Coronary artery (tissue), 2 donors: ENCODE results near the gene GADL1.

ENCODE experiments used
- DNase-seq: peaks from one replicate; pipeline ENCODE4 v3.0.0-alpha.2; 2017; ENCODE audit warnings: low spot score
- H3K27ac ChIP-seq, 2 donors: fragments of 200-600 bp; sonication (generic); one replicate each; pipeline ENCODE4 v1.5.1; 2016 to 2019
- H3K4me3 ChIP-seq: fragments of 200-600 bp; sonication (generic); 2 replicates; pipeline ENCODE4 v1.5.1; 2016; ENCODE audit warnings: mild to moderate bottlenecking, moderate library complexity
- TF ChIP-seq, protein P1 (sequence below): fragments of 200-600 bp; sonication (generic); IDR thresholded peaks from one replicate; pipeline ENCODE4 v1.5.1; 2019; ENCODE audit warnings: antibody characterized with exemption

GADL1 gene

DNA sequence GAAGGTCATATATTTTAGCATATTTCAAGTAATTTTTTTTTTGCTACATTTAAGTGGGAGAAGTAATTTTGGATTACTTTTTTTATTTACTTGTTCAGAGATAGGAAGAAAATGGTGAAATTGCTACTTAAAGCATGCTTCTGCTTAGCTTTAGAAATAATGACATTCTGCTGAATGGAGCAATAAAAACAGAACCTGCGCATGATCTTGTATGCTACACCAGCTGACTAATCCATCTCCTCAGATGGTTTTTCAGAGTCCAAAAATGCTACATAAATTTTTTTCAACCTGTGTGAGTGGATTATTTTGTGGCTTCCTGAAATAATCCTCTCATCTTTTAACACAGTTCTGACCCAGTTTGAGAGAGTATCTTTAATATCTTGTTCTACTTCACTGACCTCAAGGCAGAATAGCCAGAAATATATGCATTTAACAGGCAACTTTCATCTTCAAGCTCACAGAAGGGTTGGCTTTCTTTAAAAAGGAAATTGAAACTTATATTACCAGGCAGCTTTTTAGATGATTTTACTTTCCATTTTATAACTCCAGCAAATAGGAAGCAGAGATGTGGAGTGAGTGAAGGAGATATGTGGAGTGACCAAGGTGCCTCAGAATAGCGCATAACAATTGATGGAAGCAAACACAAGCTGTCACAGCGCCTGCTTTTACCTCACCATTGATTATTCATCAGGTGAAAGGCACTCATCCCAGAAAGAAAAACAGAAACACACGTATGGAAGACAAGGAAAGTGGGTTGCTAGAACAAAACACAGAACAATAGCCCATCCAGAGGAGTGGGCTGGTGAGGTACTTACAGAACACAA is 151.5 kb downstream of the GADL1 start:
- TF ChIP-seq, protein P1, sequence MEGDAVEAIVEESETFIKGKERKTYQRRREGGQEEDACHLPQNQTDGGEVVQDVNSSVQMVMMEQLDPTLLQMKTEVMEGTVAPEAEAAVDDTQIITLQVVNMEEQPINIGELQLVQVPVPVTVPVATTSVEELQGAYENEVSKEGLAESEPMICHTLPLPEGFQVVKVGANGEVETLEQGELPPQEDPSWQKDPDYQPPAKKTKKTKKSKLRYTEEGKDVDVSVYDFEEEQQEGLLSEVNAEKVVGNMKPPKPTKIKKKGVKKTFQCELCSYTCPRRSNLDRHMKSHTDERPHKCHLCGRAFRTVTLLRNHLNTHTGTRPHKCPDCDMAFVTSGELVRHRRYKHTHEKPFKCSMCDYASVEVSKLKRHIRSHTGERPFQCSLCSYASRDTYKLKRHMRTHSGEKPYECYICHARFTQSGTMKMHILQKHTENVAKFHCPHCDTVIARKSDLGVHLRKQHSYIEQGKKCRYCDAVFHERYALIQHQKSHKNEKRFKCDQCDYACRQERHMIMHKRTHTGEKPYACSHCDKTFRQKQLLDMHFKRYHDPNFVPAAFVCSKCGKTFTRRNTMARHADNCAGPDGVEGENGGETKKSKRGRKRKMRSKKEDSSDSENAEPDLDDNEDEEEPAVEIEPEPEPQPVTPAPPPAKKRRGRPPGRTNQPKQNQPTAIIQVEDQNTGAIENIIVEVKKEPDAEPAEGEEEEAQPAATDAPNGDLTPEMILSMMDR: no peak
- Histone ChIP-seq H3K4me3 (no peak overlapping the region), H3K27ac (no peak overlapping the region)
- no peak for DNase-seq

DNA sequence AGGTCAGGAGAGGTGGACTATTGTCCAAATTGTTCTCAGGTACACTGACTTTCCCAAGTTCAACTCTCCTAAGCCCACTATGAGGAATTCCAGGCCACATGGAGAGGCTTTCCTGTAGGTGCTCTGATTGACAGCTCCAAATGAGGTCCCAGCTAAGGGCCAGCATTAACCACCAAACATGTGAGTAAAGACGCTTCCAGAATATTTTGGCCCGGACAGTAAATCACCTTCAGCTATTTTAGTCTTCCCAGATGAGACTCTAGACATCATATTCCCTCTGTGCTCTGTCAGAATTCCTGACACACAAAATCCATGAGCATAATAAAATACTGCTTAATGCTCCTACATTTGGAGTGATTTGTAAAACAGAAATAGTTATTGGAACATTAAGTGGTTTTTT is 152.6 kb downstream of the GADL1 start:
- TF ChIP-seq, protein P1: no peak
- no peak overlapping the region for H3K27ac ChIP-seq
- no peak overlapping the region for H3K4me3 ChIP-seq
- no peak for DNase-seq

DNA sequence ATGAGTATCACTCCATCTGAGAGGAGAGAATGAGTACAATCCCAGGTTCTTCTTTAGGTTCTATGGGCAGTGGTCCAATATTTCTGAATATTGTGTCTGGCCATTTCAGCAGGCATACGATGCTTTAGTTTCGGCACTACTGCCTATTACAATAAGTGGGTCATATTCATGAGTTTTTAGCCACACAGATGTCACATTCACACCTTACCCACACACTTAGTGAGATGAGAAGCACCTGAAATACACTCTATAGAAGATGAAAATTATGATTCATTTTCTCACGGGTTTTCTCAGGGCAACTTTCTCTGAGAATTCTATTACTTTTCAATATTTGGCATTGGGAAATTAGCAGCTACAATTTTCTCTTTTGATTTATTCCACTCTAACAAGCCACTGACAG is 155.9 kb downstream of the GADL1 start:
- H3K27ac ChIP-seq: no peak overlapping the region
- no peak overlapping the region for H3K4me3 ChIP-seq
- TF ChIP-seq, protein P1: no peak
- DNase-seq: no peak

DNA sequence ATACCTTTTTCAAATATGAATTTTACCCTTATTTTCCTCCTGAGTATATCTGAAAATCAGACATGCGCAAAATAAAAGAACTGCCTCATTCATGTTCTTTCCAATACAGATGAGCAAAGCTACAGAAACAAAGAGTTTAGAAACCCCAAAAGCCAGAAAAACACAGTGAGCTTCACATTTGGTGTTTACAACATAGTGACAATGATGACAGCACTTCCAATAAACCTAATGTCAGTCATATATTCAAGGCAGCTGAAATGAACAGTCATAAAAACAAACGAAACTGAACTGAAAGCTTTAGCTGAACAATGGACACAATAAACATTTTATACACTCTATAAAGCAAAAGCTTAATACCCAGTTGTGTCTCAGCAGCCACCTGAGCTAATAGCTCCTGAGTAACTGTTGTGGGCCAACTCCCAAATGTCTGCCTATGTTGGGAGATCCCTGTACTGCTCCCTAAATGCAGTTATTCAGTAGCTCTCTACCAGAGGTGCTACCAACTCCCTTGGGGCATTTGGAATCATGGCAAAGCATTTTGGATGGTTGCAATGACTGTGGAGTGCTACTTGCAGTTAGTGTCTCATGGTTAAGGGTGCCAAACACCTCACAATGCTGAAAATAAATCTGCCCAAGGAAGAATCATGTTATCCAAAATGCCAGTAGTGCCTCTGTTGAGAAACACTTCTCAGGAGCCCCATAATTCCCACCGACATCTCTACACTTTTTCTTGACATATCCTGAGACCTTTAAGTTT is 156.5 kb downstream of the GADL1 start:
- H3K4me3 ChIP-seq: no peak overlapping the region

DNA sequence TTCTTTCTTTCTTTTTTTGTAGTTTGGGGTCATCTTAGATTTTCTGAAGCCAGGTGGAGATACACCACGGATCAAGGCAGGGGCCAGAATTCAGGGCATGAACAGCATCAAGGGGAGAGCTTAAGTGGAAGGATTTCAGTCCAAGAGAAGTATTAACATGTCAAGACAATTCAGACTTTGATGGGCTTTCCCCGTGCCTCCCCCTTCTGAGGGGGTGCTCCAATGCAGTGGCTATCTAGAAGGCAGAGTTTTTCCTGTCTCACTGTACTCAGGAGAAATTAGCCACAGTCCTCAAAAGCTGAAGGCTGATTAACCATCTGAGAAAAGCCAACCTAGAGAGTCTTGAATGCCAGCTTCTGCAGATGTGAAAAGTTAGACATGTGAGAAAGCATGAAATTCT is 160.8 kb downstream of the GADL1 start:
- TF ChIP-seq, protein P1: no peak
- DNase-seq: no peak
- H3K27ac ChIP-seq: no peak overlapping the region
- H3K4me3 ChIP-seq: no peak overlapping the region

More for the DNA sequence above, 156.5 kb downstream of the GADL1 start:
- no peak for DNase-seq
- H3K27ac ChIP-seq: no peak overlapping the region
- TF ChIP-seq, protein P1: no peak

DNA sequence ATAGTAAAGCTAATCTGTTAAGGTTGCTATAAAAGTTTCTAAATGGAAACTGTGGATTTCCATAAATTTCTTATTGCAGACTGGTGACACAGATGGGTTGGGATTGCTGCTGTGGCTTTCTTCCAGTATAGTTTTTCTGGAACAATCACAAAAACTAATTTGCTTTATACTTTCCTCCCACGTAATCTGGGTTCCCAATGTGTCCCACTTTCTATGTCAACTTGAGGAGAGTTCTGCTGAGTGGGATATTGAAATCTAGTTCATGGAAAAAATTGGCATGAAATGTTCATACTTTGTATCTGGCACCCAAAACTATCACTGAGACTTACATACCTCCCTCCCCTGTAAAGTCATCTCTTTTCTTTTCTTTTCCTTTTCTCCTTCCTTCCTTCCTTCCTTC is 161.3 kb downstream of the GADL1 start:
- no peak for DNase-seq
- Histone ChIP-seq H3K27ac (no peak overlapping the region), H3K4me3 (no peak overlapping the region)
- TF ChIP-seq, protein P1: no peak

DNA sequence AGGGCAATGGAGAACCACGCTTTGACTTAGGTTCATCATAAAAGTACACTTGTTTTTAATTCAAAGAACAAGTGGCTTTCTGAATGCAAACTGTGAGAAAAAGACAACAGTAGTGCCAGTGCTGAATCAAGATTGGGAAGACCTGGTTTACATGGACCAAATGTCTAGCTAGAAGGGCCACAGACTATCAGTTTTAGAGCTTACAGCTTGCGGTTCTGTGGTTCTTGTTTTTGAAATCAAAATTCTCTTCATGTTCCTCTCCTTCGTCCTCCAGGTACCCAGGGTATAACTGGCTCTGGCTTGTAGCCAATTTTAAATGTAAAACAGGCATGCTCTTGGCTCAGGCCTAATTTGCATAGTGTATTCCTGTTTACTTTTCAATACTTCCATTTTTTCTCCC is 163.5 kb downstream of the GADL1 start:
- DNase-seq: no peak
- Histone ChIP-seq H3K4me3 (no peak overlapping the region), H3K27ac (no peak overlapping the region)
- TF ChIP-seq, protein P1: no peak
